HepG2 (cell line): ENCODE measurements around the gene ADGRV1. TPM values are rescaled to one million over a fixed set of nuclear protein-coding genes. Genes with fewer than 3 reads are reported as not detected.
A peak's percentile ranks its signal among the peaks of the same experiment; 100 is the strongest.

ENCODE experiments used
- ATAC-seq: fragments of 200-7000 bp; cut with Tn5 transposase; 3 replicates; pipeline ENCODE4 v1.9.1; 2020; ENCODE audit warnings: mild to moderate bottlenecking, moderate library complexity
- BruUV-seq: library from RNA; stranded (reverse); fragments of 400-500 nt; replicated peaks from 2 replicates; lab custom pipeline; 2021; lab: Mats Ljungman, UMichigan
- CTCF ChIA-PET: fragments of 300-600 bp; formaldehyde crosslinking; extraction: SDS; loops from one replicate; lab custom pipeline; 2021; ENCODE audit warnings: low total read pairs, inconsistent platforms, low intra/inter-chr PET ratio; lab: Yijun Ruan, JAX
- POLR2A ChIA-PET: fragments of 350-600 bp; sonication (Branson Sonifier 250); formaldehyde crosslinking; loops from one replicate; lab custom pipeline; 2020; ENCODE audit warnings: antibody characterized with exemption, inconsistent platforms; lab: Yijun Ruan, JAX
- DNase-seq: peaks from one replicate; pipeline ENCODE4 v3.0.0-alpha.2; 2015; ENCODE audit warnings: low spot score
- FAIRE-seq: peaks from 3 replicates; lab custom pipeline; 2011; peaks lifted over from hg19 to GRCh38; lab: Jason Lieb, UNC
- H2AFZ ChIP-seq: one replicate; pipeline ENCODE4 v1.6.1; 2011; ENCODE audit warnings: low read length, inconsistent platforms
- H3K27ac ChIP-seq: fragments of 300-600 bp; 3 replicates; pipeline ENCODE4 v1.8.0; 2011; ENCODE audit warnings: mixed run types, mild to moderate bottlenecking, mixed read lengths, low read length, inconsistent platforms; ENCODE audit not compliant: insufficient read depth; ENCODE audit errors: extremely low read length
- H3K27me3 ChIP-seq, 2 experiments: fragments of 200-600 bp in 1 of 2; 2 replicates in 1 of 2; 3 replicates in 1 of 2; pipeline versions ENCODE4 v1.6.0 to v1.8.0; 2011; ENCODE audit warnings: low read length in 2 of 2, mild to moderate bottlenecking in 2 of 2, moderate library complexity in 2 of 2, inconsistent platforms in 1 of 2; ENCODE audit not compliant: insufficient read depth in 2 of 2, control insufficient read depth in 1 of 2
- H3K36me3 ChIP-seq, 2 experiments: fragments of 200-600 bp in 1 of 2; replicated peaks in 1 of 2; 2 replicates in 1 of 2; 3 replicates in 1 of 2; pipeline versions ENCODE4 v1.5.1 to v1.8.0; 2011; ENCODE audit warnings: low read length in 2 of 2, inconsistent platforms in 1 of 2; ENCODE audit not compliant: insufficient read depth in 2 of 2, control insufficient read depth in 1 of 2
- H3K4me1 ChIP-seq: 2 replicates; pipeline ENCODE4 v1.5.1; 2012; ENCODE audit warnings: low read length, inconsistent platforms; ENCODE audit not compliant: insufficient read depth
- H3K4me2 ChIP-seq: 2 replicates; pipeline ENCODE4 v1.6.0; 2011; ENCODE audit warnings: low read depth, low read length, inconsistent platforms
- H3K4me3 ChIP-seq, 3 experiments: fragments of 200-600 bp in 1 of 3; sonication (generic), shearing (Covaris generic) in 1 of 3; replicated peaks in 1 of 3; 2 replicates each; pipeline ENCODE4 v1.5.1; 2011 to 2016; ENCODE audit warnings: low read length in 3 of 3, inconsistent platforms in 2 of 3, low read depth in 2 of 3, mild to moderate bottlenecking in 2 of 3, control low read depth in 1 of 3, mixed read lengths in 1 of 3; ENCODE audit not compliant: insufficient read depth in 1 of 3
- H3K79me2 ChIP-seq: one replicate; pipeline ENCODE4 v1.6.1; 2011; ENCODE audit warnings: low read length, inconsistent platforms; ENCODE audit not compliant: insufficient read depth
- H3K9ac ChIP-seq: 2 replicates; pipeline ENCODE4 v1.6.0; 2011; ENCODE audit warnings: mild to moderate bottlenecking, low read depth, low read length, inconsistent platforms; ENCODE audit not compliant: insufficient read depth
- H3K9me3 ChIP-seq: 2 replicates; pipeline ENCODE4 v1.5.1; 2012; ENCODE audit warnings: mild to moderate bottlenecking, low read length
- H4K20me1 ChIP-seq: 2 replicates; pipeline ENCODE4 v1.6.0; 2011; ENCODE audit warnings: inconsistent platforms, mild to moderate bottlenecking, low read length, moderate library complexity; ENCODE audit not compliant: insufficient read depth
- ARNT2 ChIP-seq: sonication (generic); formaldehyde crosslinking; IDR thresholded peaks from 2 replicates; pipeline ENCODE4 v1.8.0; 2022; ENCODE audit warnings: mild to moderate bottlenecking, low read depth, missing genetic modification reagents, moderate library complexity
- BHLHE40 ChIP-seq: IDR thresholded peaks from 2 replicates; pipeline ENCODE4 v1.6.1; 2011; ENCODE audit warnings: low read length, improper control_type of control experiment
- MIXL1 ChIP-seq: IDR thresholded peaks from 2 replicates; pipeline ENCODE4 v1.6.1; 2016
- PAF1 ChIP-seq: IDR thresholded peaks from 2 replicates; pipeline ENCODE4 v1.6.1; 2016; ENCODE audit warnings: missing genetic modification reagents, missing compliant biosample characterization
- PRPF4 ChIP-seq: fragments of 200-400 bp; formaldehyde crosslinking; IDR thresholded peaks from 2 replicates; pipeline ENCODE4 v1.6.1; 2016; ENCODE audit warnings: low read length, low read depth; ENCODE audit not compliant: poor library complexity, severe bottlenecking
- RARG ChIP-seq: sonication (generic); formaldehyde crosslinking; IDR thresholded peaks from 2 replicates; pipeline ENCODE4 v1.4.0; 2020; ENCODE audit warnings: low read depth, mild to moderate bottlenecking, missing genetic modification reagents
- RELA ChIP-seq: sonication (generic); formaldehyde crosslinking; IDR thresholded peaks from 2 replicates; pipeline ENCODE4 v1.4.0; 2020; ENCODE audit warnings: missing genetic modification reagents
- SAP130 ChIP-seq: IDR thresholded peaks from 2 replicates; pipeline ENCODE4 v1.6.1; 2016; ENCODE audit warnings: low read depth
- SOX13 ChIP-seq, 3 experiments: fragments of 450-650 bp in 1 of 3; sonication (generic) in 1 of 3; formaldehyde crosslinking in 1 of 3; IDR thresholded peaks in 2 of 3; conservative IDR thresholded peaks in 1 of 3; 2 replicates each; pipeline versions ENCODE4 v1.5.0 to v1.6.1; 2016 to 2020; ENCODE audit warnings: antibody characterized with exemption in 1 of 3, mild to moderate bottlenecking in 1 of 3, missing compliant biosample characterization in 1 of 3, missing genetic modification reagents in 1 of 3, moderate library complexity in 1 of 3
- SOX6 ChIP-seq, 2 experiments: fragments of 450-650 bp in 1 of 2; sonication (generic) in 1 of 2; formaldehyde crosslinking in 1 of 2; IDR thresholded peaks; 2 replicates each; pipeline versions ENCODE4 v1.4.0 to v1.6.1; 2017 to 2020; ENCODE audit warnings: antibody characterized with exemption in 1 of 2, mild to moderate bottlenecking in 1 of 2, missing genetic modification reagents in 1 of 2
- ZNF138 ChIP-seq: sonication (generic); formaldehyde crosslinking; IDR thresholded peaks from 2 replicates; pipeline ENCODE4 v1.5.0; 2020; ENCODE audit warnings: mild to moderate bottlenecking, low read depth, missing genetic modification reagents
- ZNF670 ChIP-seq: sonication (generic); formaldehyde crosslinking; IDR thresholded peaks from 2 replicates; pipeline ENCODE4 v1.8.0; 2022; ENCODE audit warnings: mild to moderate bottlenecking, missing genetic modification reagents, borderline replicate concordance
- ZNF720 ChIP-seq: sonication (generic); formaldehyde crosslinking; IDR thresholded peaks from 2 replicates; pipeline ENCODE4 v1.4.0; 2020; ENCODE audit warnings: missing genetic modification reagents
- ZNF879 ChIP-seq: sonication (generic); formaldehyde crosslinking; IDR thresholded peaks from 2 replicates; pipeline ENCODE4 v1.8.1; 2023; ENCODE audit warnings: missing genetic modification reagents
- WGBS: methylation state at CpG from one replicate; pipeline ENCODE4 v1.1.6; 2017; ENCODE audit warnings: low lambda C conversion rate; 5-methylcytosine and 5-hydroxymethylcytosine counted together
- in situ Hi-C: cut with HindIII; loops from 2 replicates; pipeline ENCODE4 v1.10.0; 2017; ENCODE audit warnings: low pct_unique_long_range_greater_than_20kb; ENCODE audit not compliant: extremely low pct_ligation_motif_present
- intact Hi-C: fragments of 100-400 bp; cut with micrococcal nuclease; formaldehyde crosslinking; loops from one replicate; pipeline ENCODE4 v1.10.0; 2022; ENCODE audit not compliant: unreplicated experiment
- polyA plus RNA-seq, 8 experiments: library from polyadenylated mRNA; depleted of rRNA in 3 of 8; stranded (reverse) in 7 of 8; unstranded in 1 of 8; fragments of >200 nt; fragmentation: Illumina TruSeq in 4 of 8; extraction: Trizol in 4 of 8; gene quantifications; 2 replicates each; pipeline versions ENCODE4 v1.2.1 to v1.2.3, GENCODE V29; 2011 to 2016; ENCODE audit warnings: low read depth in 4 of 8, missing spikeins in 1 of 8, mixed read lengths in 1 of 8; ENCODE audit not compliant: insufficient read depth in 1 of 8
- total RNA-seq, 5 experiments: library from RNA; depleted of rRNA; stranded (reverse); fragments of >200 nt; fragmentation: Illumina TruSeq; extraction: Trizol; gene quantifications; 2 replicates each; pipeline ENCODE4 v1.2.3, GENCODE V29; 2016; ENCODE audit warnings: low read depth in 1 of 5
- TF ChIP-seq, protein P1 (sequence below): sonication (generic); formaldehyde crosslinking; IDR thresholded peaks from 2 replicates; pipeline ENCODE4 v1.4.0; 2020; ENCODE audit warnings: mild to moderate bottlenecking, missing genetic modification reagents
- TF ChIP-seq, protein P2 (sequence below): sonication (generic); formaldehyde crosslinking; IDR thresholded peaks from 2 replicates; pipeline ENCODE4 v1.9.0; 2021; ENCODE audit warnings: missing genetic modification reagents, borderline replicate concordance
- TF ChIP-seq, protein P3 (sequence below): sonication (generic); formaldehyde crosslinking; IDR thresholded peaks from 2 replicates; pipeline ENCODE4 v1.8.0; 2022; ENCODE audit warnings: mild to moderate bottlenecking, missing genetic modification reagents, borderline replicate concordance

ADGRV1 gene
- total and polyA plus RNA-seq, 2 of the 13 experiments (the other 11 are each of a cell fraction or from before 2014, with no cell fraction given), result 1.7 to 3.9 TPM

DNA sequence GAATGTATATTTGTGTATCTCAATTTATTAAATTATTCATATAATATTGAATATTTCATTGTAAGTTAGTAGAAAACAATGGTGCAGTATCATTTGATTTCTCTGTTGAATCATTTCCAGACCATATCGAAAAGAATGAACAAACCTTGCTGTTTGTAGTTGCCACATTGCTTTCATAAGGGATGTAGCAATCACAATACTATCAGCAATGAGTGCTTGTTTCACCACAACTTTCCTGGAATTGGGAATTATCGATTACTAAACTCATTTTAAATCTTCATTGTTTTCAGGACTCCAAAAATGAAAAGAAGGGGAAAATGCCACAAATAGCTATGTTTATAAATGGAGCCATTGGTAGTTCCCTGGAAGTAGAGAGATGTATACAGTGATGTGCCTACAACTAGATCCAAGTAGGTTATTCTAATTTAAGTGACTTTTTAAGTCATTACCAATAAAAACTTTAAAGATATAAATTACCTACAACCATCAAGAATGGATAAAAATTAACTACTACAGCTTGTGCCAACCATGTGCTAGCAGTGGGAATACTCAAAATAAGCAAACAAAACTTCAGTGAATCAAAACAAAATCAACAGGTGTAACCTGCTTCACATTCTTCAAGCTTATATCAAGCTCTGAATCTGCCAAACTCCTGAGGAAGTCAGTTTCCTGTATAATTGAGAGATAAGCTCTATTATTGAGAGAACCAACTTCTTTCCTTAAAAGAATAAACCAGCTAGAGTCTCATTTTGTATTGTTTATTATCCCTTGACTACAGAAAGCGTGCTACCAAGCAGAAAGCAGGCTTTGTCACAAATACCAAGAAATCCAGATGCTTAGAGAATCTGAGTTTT lies 358.6 kb downstream of the ADGRV1 start (continued):
- TF ChIP-seq SOX6 (IDR thresholded peaks at IDR 0.05) (no peak), SOX6 (CRISPR knock-in tag; IDR thresholded peaks at IDR 0.05) (peak; percentile 36; the same call in 1 of the 2 replicates), SOX13 (IDR thresholded peaks at IDR 0.05) (no peak), SOX13 (CRISPR knock-in tag; conservative IDR thresholded peaks at IDR 0.05 in 1 of 2, IDR thresholded peaks at IDR 0.05 in 1 of 2) (peak in 1 of 2 experiments; percentile 69; a peak in 2 of 4 replicates), ZNF720 (CRISPR knock-in tag) (no peak)
- TF ChIP-seq, all 625 proteins: peak for 8

DNA sequence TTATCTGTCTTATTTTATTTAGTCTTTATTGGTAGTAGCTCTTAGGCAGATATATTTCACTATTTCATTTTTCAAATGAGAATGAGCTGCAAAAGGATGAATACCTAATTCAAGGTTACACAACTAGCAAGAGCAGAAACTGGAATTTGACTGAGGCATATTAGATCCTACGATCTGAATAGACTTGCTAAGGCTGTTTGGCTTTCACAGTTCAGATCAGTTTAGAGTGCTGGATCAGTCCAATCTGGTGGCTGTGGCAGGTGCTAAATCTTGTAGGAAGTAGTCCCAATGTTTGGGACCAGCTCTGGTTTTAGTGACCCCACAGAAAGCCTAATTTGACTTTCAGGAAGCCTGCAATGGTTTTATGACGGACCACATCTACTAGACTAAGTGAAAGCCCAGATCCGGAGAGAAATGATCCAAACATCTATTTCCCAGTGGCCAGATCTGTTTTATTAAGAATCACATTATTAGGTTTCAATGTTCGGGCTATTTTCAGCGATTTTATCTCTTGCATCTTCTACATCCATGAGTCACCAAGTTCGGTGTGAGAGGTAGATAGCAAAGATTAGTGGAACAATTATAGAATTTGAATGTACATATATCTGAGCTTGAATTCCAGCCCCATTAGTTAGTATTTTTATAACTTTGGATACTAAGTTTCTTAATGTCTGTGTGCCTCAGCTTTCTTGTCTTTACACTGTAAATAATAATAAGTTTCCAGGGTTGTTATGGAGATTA lies 359.5 kb downstream of the ADGRV1 start:
- H3K27me3 ChIP-seq, result no peaks in the 10 kb centered on the region
- no peaks in the 10 kb centered on the region for H3K36me3 ChIP-seq
- peaks cover 35% of the 10 kb centered on the region for H3K4me1 ChIP-seq
- no peak overlapping the region for H3K4me3 ChIP-seq
- no peak overlapping the region for H2AFZ ChIP-seq
- ChIA-PET CTCF (no interaction called here), POLR2A (no interaction called here)
- FAIRE-seq (no peak), DNase-seq (no peak), ATAC-seq (no peak)
- no peaks in the 10 kb centered on the region for H3K79me2 ChIP-seq
- 93% methylated on average over 6 of the region's 6 CpGs for WGBS
- H3K4me2 ChIP-seq, result no peak overlapping the region
- BruUV-seq, result no TSS peak
- H4K20me1 ChIP-seq, result no peaks in the 10 kb centered on the region
- in situ Hi-C loops (no loop called here), intact Hi-C loops (no loop called here)
- no peak overlapping the region for H3K9ac ChIP-seq
- no peaks in the 10 kb centered on the region for H3K9me3 ChIP-seq
- H3K27ac ChIP-seq, result no peak overlapping the region
- TF ChIP-seq, protein P1, sequence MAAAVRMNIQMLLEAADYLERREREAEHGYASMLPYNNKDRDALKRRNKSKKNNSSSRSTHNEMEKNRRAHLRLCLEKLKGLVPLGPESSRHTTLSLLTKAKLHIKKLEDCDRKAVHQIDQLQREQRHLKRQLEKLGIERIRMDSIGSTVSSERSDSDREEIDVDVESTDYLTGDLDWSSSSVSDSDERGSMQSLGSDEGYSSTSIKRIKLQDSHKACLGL (CRISPR knock-in tag), result no peak
- TF ChIP-seq ZNF879, result no peak
- TF ChIP-seq PAF1 (CRISPR knock-in tag), result no peak
- TF ChIP-seq ARNT2 (CRISPR knock-in tag), result no peak
- TF ChIP-seq, protein P2, sequence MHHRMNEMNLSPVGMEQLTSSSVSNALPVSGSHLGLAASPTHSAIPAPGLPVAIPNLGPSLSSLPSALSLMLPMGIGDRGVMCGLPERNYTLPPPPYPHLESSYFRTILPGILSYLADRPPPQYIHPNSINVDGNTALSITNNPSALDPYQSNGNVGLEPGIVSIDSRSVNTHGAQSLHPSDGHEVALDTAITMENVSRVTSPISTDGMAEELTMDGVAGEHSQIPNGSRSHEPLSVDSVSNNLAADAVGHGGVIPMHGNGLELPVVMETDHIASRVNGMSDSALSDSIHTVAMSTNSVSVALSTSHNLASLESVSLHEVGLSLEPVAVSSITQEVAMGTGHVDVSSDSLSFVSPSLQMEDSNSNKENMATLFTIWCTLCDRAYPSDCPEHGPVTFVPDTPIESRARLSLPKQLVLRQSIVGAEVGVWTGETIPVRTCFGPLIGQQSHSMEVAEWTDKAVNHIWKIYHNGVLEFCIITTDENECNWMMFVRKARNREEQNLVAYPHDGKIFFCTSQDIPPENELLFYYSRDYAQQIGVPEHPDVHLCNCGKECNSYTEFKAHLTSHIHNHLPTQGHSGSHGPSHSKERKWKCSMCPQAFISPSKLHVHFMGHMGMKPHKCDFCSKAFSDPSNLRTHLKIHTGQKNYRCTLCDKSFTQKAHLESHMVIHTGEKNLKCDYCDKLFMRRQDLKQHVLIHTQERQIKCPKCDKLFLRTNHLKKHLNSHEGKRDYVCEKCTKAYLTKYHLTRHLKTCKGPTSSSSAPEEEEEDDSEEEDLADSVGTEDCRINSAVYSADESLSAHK (CRISPR knock-in tag), result no peak
- no peak for TF ChIP-seq ZNF138 (CRISPR knock-in tag)
- TF ChIP-seq, protein P3, sequence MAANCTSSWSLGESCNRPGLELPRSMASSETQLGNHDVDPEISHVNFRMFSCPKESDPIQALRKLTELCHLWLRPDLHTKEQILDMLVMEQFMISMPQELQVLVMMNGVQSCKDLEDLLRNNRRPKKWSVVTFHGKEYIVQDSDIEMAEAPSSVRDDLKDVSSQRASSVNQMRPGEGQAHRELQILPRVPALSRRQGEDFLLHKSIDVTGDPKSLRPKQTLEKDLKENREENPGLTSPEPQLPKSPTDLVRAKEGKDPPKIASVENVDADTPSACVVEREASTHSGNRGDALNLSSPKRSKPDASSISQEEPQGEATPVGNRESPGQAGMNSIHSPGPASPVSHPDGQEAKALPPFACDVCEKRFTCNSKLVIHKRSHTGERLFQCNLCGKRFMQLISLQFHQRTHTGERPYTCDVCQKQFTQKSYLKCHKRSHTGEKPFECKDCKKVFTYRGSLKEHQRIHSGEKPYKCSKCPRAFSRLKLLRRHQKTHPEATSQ, result no peak
- TF ChIP-seq MIXL1, result no peak
- no peak for TF ChIP-seq ZNF670 (CRISPR knock-in tag)
- TF ChIP-seq BHLHE40, result no peak
- TF ChIP-seq SAP130 (CRISPR knock-in tag), result no peak
- no peak for TF ChIP-seq PRPF4
- TF ChIP-seq RARG (CRISPR knock-in tag), result no peak
- TF ChIP-seq RELA (CRISPR knock-in tag), result no peak
